K562 (cell line): Measurements from ENCODE around the gene KRT75. TPM values are rescaled to one million over a fixed set of nuclear protein-coding genes. Genes with fewer than 3 reads are reported as not detected.

Source experiments
- ATAC-seq: fragments of 200-7000 bp; cut with Tn5 transposase; 3 replicates; pipeline ENCODE4 v1.9.1; 2020; ENCODE audit warnings: moderate library complexity
- BruUV-seq: library from RNA; stranded (reverse); fragments of 400-500 nt; replicated peaks from 2 replicates; lab custom pipeline; 2021; lab: Mats Ljungman, UMichigan
- CTCF ChIA-PET: fragments of 300-600 bp; formaldehyde crosslinking; extraction: SDS; loops from one replicate; lab custom pipeline; 2021; ENCODE audit warnings: low intra/inter-chr PET ratio; lab: Yijun Ruan, JAX
- POLR2A ChIA-PET: fragments of 300-600, 350-650 bp; sonication (Branson Sonifier 250); formaldehyde crosslinking; extraction: SDS; loops from one replicate; lab custom pipeline; 2021; ENCODE audit warnings: antibody characterized with exemption, inconsistent platforms; lab: Yijun Ruan, JAX
- DNase-seq, 4 experiments: peaks; one replicate each; pipeline versions ENCODE4 v3.0.0 to v3.0.0-alpha.2; 2011 to 2018; ENCODE audit warnings: low spot score in 3 of 4, mixed read lengths in 3 of 4; ENCODE audit errors: extremely low read depth in 1 of 4
- FAIRE-seq: peaks from 2 replicates; lab custom pipeline; 2011; peaks lifted over from hg19 to GRCh38; lab: Jason Lieb, UNC
- H2AFZ ChIP-seq: 2 replicates; pipeline ENCODE4 v1.6.0; 2011; ENCODE audit warnings: low read depth, low read length, control low read depth, inconsistent platforms
- H3K27ac ChIP-seq: fragments of 200-600 bp; 3 replicates; pipeline ENCODE4 v1.8.0; 2011; ENCODE audit warnings: low read depth, mild to moderate bottlenecking, control low read depth, inconsistent platforms, low read length, moderate library complexity, mixed read lengths; ENCODE audit errors: extremely low read depth
- H3K27me3 ChIP-seq, 2 experiments: fragments of 300-600 bp in 1 of 2; 2 replicates in 1 of 2; 3 replicates in 1 of 2; pipeline versions ENCODE4 v1.6.0 to v1.8.0; 2011; ENCODE audit warnings: inconsistent platforms in 2 of 2, low read length in 2 of 2, mild to moderate bottlenecking in 1 of 2, mixed read lengths in 1 of 2, moderate library complexity in 1 of 2; ENCODE audit not compliant: control insufficient read depth in 2 of 2, insufficient read depth in 2 of 2
- H3K36me3 ChIP-seq: fragments of 300-600 bp; 3 replicates; pipeline ENCODE4 v1.8.0; 2011; ENCODE audit warnings: mild to moderate bottlenecking, low read length, inconsistent platforms; ENCODE audit not compliant: control insufficient read depth, insufficient read depth
- H3K4me1 ChIP-seq, 2 experiments: fragments of 200-600 bp in 1 of 2; replicated peaks in 1 of 2; 2 replicates in 1 of 2; 3 replicates in 1 of 2; pipeline versions ENCODE4 v1.5.1 to v1.8.0; 2011; ENCODE audit warnings: inconsistent platforms in 2 of 2, low read length in 2 of 2, mild to moderate bottlenecking in 1 of 2, mixed read lengths in 1 of 2, moderate library complexity in 1 of 2; ENCODE audit not compliant: control insufficient read depth in 2 of 2, insufficient read depth in 2 of 2
- H3K4me2 ChIP-seq: 2 replicates; pipeline ENCODE4 v1.6.1; 2011; ENCODE audit warnings: low read length, control low read depth, inconsistent platforms, mixed read lengths; ENCODE audit not compliant: insufficient read depth
- H3K4me3 ChIP-seq: fragments of 200-600 bp; sonication (generic), shearing (Covaris generic); 2 replicates; pipeline ENCODE4 v1.5.1; 2016; ENCODE audit warnings: control low read depth, inconsistent platforms
- H3K79me2 ChIP-seq: fragments of 200-600 bp; 3 replicates; pipeline ENCODE4 v1.8.0; 2011; ENCODE audit warnings: low read length, inconsistent platforms; ENCODE audit not compliant: control insufficient read depth, insufficient read depth
- H3K9ac ChIP-seq, 2 experiments: 2 replicates each; pipeline versions ENCODE4 v1.6.0 to v1.6.1; 2011; ENCODE audit warnings: low read depth in 2 of 2, low read length in 2 of 2, control low read depth in 1 of 2, inconsistent platforms in 1 of 2, mild to moderate bottlenecking in 1 of 2, mixed read lengths in 1 of 2; ENCODE audit not compliant: insufficient read depth in 1 of 2
- H3K9me1 ChIP-seq: one replicate; pipeline ENCODE4 v1.6.0; 2011; ENCODE audit warnings: inconsistent platforms, mild to moderate bottlenecking, low read length, moderate library complexity; ENCODE audit not compliant: control insufficient read depth, insufficient read depth
- H3K9me3 ChIP-seq: replicated peaks from 2 replicates; pipeline ENCODE4 v1.5.1; 2011; ENCODE audit warnings: low read depth, low read length, inconsistent platforms; ENCODE audit not compliant: control insufficient read depth, insufficient read depth
- H4K20me1 ChIP-seq: replicated peaks from 2 replicates; pipeline ENCODE4 v1.6.1; 2011; ENCODE audit warnings: low read length, inconsistent platforms, mixed read lengths; ENCODE audit not compliant: control insufficient read depth, insufficient read depth
- DMBX1 ChIP-seq: fragments of 250-450 bp; sonication (Bioruptor Pico); IDR thresholded peaks from 2 replicates; pipeline ENCODE4 v1.8.0; 2022; ENCODE audit warnings: inconsistent platforms, mild to moderate bottlenecking, moderate library complexity, borderline replicate concordance
- KLF13 ChIP-seq: fragments of 450-650 bp; IDR thresholded peaks from 2 replicates; pipeline ENCODE4 v1.6.1; 2016; ENCODE audit warnings: missing genetic modification characterization, low read depth, mild to moderate bottlenecking, missing compliant biosample characterization, moderate library complexity, borderline replicate concordance
- LCOR ChIP-seq: sonication (generic); formaldehyde crosslinking; IDR thresholded peaks from 2 replicates; pipeline ENCODE4 v1.8.0; 2022; ENCODE audit warnings: mild to moderate bottlenecking, missing genetic modification reagents
- RBM17 ChIP-seq: fragments of 200-400 bp; formaldehyde crosslinking; IDR thresholded peaks from 2 replicates; pipeline ENCODE4 v1.6.1; 2017; ENCODE audit warnings: low read depth, mild to moderate bottlenecking, low read length, borderline replicate concordance
- RBM39 ChIP-seq: fragments of 200-400 bp; formaldehyde crosslinking; optimal IDR thresholded peaks from 2 replicates; pipeline ENCODE3; 2018; ENCODE audit warnings: low read depth, low read length
- RHOXF2B ChIP-seq: fragments of 250-450 bp; sonication (Bioruptor Pico); conservative IDR thresholded peaks from 2 replicates; pipeline ENCODE4 v1.5.1; 2021
- TCFL5 ChIP-seq: fragments of 250-450 bp; sonication (Bioruptor Pico); conservative IDR thresholded peaks from 2 replicates; pipeline ENCODE4 v1.6.1; 2021; ENCODE audit warnings: mild to moderate bottlenecking, moderate library complexity, matching md5 sums
- WGBS: fragments of 100-300 bp; shearing (Covaris generic); methylation state at CpG from one replicate; pipeline ENCODE4 v1.1.6; 2016; ENCODE audit warnings: low coverage, mixed read lengths; ENCODE audit not compliant: insufficient coverage; ENCODE audit errors: missing lambda C conversion rate; 5-methylcytosine and 5-hydroxymethylcytosine counted together
- in situ Hi-C: fragments of 300-500 bp; cut with MboI; formaldehyde crosslinking; loops from 4 replicates; pipeline ENCODE4 v1.15.0; 2018; ENCODE audit warnings: inconsistent platforms, mixed read lengths
- intact Hi-C: fragments of 100-400 bp; cut with micrococcal nuclease; formaldehyde crosslinking; loops from 2 replicates; pipeline ENCODE4 v1.14.2; 2022
- polyA plus RNA-seq, 8 experiments: library from polyadenylated mRNA; depleted of rRNA in 4 of 8; stranded (reverse) in 5 of 8; unstranded in 3 of 8; fragments of >200 nt; fragmentation: Nextera tagmentation in 2 of 8; fragmentation: Illumina TruSeq in 1 of 8; extraction: Ambion mirVana in 2 of 8; extraction: Trizol in 1 of 8; gene quantifications; 2 replicates each; pipeline versions ENCODE4 v1.2.1 to v1.2.3, GENCODE V29; 2011 to 2014; ENCODE audit warnings: inconsistent platforms in 1 of 8, missing spikeins in 1 of 8
- total RNA-seq, 7 experiments: library from RNA; depleted of rRNA in 6 of 7; stranded (reverse); fragments of >200 nt in 6 of 7; fragmentation: Illumina TruSeq in 2 of 7; extraction: Trizol in 2 of 7; gene quantifications; 2 replicates each; pipeline versions ENCODE4 v1.2.1 to v1.2.3, GENCODE V29; 2011 to 2021; ENCODE audit warnings: low replicate concordance in 1 of 7
- TF ChIP-seq, protein P1 (sequence below): sonication (generic); formaldehyde crosslinking; IDR thresholded peaks from 2 replicates; pipeline ENCODE4 v1.8.0; 2022; ENCODE audit warnings: missing genetic modification reagents, mild to moderate bottlenecking, borderline replicate concordance

Gene KRT75
- total and polyA plus RNA-seq, 9 of the 15 experiments (the other 6 are each of a cell fraction or from before 2014, with no cell fraction given): not detected

DNA sequence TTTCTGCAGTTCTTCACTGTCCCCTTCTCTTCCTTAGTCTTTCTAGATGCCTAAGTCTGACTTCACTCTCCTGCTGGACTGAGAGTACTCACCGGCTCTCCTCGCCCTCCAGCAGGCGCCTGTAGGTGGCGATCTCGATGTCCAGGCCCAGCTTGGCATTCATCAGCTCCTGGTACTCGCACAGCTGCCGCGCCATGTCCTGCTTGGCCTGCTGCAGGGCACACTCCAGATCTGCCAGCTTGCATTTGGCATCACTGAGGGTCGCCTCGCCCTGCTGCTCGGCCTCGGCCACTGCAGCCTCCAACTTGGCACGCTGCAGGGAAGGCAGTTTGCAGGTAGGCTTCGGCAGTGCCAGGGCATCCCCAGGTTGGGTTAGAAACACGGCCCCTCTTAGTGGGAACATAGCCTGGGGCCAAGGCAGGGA is 53.9 kb downstream of the KRT75 start (continued):
- TF ChIP-seq RBM17 (no peak), LCOR (CRISPR knock-in tag) (no peak), RBM39 (no peak)

DNA sequence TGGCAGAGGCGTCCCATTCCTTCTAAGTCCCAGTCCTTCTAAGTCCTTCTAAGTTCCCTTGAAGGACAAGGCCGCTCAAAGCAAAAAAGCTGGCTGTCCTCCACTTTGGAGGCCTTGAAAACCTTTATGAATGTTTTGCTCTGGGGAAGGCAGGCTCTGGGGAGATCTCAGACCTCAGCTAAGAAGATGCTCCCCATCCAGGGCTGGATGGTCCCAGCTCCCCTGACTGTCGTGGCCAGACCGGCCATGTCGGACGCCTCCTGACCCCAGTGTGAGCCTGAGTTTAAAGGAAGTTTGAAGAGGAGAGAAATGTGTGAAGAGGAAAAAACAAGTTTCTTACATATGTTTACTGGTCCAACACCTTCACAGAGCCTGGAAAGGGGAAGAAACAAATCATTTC is 54.6 kb downstream of the KRT75 start:
- WGBS: 1% methylated on average over 6 of the region's 6 CpGs

More for the DNA sequence above, 54.6 kb downstream of the KRT75 start:
- H3K27ac ChIP-seq: no peak overlapping the region
- DNase-seq: no peak
- BruUV-seq: no TSS peak
- no peaks in the 10 kb centered on the region for H4K20me1 ChIP-seq
- no peak overlapping the region for H3K4me2 ChIP-seq
- no peak for ATAC-seq
- H2AFZ ChIP-seq: no peak overlapping the region
- H3K9ac ChIP-seq: no peak overlapping the region
- H3K9me1 ChIP-seq: no peaks in the 10 kb centered on the region
- ChIA-PET POLR2A (interaction anchor here (0.6 kb wide), 1 partner anchor 174 kb away, joined by 3 read pairs; no protein-coding TSS in a partner anchor), CTCF (interaction anchor here (0.6 to 0.8 kb wide), 2 partner anchors 376 to 500 kb away, joined by 3 to 6 read pairs; no protein-coding TSS in a partner anchor)
- peaks cover 0 to 5% of the 10 kb centered on the region in 2 experiments; a peak in 1 of 5 replicates for H3K4me1 ChIP-seq
- no peaks in the 10 kb centered on the region for H3K36me3 ChIP-seq
- TF ChIP-seq KLF13 (tag): no peak
- TF ChIP-seq, protein P1, sequence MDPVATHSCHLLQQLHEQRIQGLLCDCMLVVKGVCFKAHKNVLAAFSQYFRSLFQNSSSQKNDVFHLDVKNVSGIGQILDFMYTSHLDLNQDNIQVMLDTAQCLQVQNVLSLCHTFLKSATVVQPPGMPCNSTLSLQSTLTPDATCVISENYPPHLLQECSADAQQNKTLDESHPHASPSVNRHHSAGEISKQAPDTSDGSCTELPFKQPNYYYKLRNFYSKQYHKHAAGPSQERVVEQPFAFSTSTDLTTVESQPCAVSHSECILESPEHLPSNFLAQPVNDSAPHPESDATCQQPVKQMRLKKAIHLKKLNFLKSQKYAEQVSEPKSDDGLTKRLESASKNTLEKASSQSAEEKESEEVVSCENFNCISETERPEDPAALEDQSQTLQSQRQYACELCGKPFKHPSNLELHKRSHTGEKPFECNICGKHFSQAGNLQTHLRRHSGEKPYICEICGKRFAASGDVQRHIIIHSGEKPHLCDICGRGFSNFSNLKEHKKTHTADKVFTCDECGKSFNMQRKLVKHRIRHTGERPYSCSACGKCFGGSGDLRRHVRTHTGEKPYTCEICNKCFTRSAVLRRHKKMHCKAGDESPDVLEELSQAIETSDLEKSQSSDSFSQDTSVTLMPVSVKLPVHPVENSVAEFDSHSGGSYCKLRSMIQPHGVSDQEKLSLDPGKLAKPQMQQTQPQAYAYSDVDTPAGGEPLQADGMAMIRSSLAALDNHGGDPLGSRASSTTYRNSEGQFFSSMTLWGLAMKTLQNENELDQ (CRISPR knock-in tag): no peak
- no peak for TF ChIP-seq TCFL5 (CRISPR knock-in tag)
- TF ChIP-seq RHOXF2B (CRISPR knock-in tag): no peak
- TF ChIP-seq DMBX1: no peak
- H3K4me3 ChIP-seq: no peak overlapping the region
- no peaks in the 10 kb centered on the region for H3K9me3 ChIP-seq
- H3K27me3 ChIP-seq: peaks cover 5 to 55% of the 10 kb centered on the region in 2 experiments; a peak in 4 of 5 replicates
- in situ Hi-C loops (no loop called here), intact Hi-C loops (loop anchor here (10.0 kb wide), 1 partner anchor 605 kb away; no protein-coding TSS in a partner anchor)
- no peaks in the 10 kb centered on the region for H3K79me2 ChIP-seq
- no peak for FAIRE-seq
